ENCODE data around the gene SLC13A4. TPM values are rescaled to one million over a fixed set of nuclear protein-coding genes. Genes with fewer than 3 reads are reported as not detected.

SLC13A4 gene
- total RNA-seq, 1 experiment from 2014 or later = not detected

- Mint-ChIP-seq H3K27me3 (ENCODE audit: unreplicated experiment) (no peaks in the 10 kb centered on the region), H3K9me3 (ENCODE audit: low read depth, unreplicated experiment) (no peaks in the 10 kb centered on the region), H3K4me1 (ENCODE audit: low read depth, unreplicated experiment) (no peaks in the 10 kb centered on the region), H3K36me3 (ENCODE audit: insufficient read depth, unreplicated experiment) (peaks cover 4% of the 10 kb centered on the region), H3K27ac (ENCODE audit: unreplicated experiment) (no peak overlapping the region), H3K4me3 (ENCODE audit: low read depth, unreplicated experiment) (no peak overlapping the region)
- TF ChIP-seq, protein P1, sequence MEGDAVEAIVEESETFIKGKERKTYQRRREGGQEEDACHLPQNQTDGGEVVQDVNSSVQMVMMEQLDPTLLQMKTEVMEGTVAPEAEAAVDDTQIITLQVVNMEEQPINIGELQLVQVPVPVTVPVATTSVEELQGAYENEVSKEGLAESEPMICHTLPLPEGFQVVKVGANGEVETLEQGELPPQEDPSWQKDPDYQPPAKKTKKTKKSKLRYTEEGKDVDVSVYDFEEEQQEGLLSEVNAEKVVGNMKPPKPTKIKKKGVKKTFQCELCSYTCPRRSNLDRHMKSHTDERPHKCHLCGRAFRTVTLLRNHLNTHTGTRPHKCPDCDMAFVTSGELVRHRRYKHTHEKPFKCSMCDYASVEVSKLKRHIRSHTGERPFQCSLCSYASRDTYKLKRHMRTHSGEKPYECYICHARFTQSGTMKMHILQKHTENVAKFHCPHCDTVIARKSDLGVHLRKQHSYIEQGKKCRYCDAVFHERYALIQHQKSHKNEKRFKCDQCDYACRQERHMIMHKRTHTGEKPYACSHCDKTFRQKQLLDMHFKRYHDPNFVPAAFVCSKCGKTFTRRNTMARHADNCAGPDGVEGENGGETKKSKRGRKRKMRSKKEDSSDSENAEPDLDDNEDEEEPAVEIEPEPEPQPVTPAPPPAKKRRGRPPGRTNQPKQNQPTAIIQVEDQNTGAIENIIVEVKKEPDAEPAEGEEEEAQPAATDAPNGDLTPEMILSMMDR (IDR thresholded peaks at IDR 0.05; ENCODE audit: unreplicated experiment) = no peak
- CTCF ChIA-PET = no interaction called here
- no TSS peak for BruUV-seq (replicated peaks)
- DNase-seq = no peak
- intact Hi-C loops (cut with micrococcal nuclease; ENCODE audit: unreplicated experiment) = no loop called here
Observed at GRCh38 chr7:135707570-135707966, 20.4 kb downstream of the SLC13A4 start.

DNA sequence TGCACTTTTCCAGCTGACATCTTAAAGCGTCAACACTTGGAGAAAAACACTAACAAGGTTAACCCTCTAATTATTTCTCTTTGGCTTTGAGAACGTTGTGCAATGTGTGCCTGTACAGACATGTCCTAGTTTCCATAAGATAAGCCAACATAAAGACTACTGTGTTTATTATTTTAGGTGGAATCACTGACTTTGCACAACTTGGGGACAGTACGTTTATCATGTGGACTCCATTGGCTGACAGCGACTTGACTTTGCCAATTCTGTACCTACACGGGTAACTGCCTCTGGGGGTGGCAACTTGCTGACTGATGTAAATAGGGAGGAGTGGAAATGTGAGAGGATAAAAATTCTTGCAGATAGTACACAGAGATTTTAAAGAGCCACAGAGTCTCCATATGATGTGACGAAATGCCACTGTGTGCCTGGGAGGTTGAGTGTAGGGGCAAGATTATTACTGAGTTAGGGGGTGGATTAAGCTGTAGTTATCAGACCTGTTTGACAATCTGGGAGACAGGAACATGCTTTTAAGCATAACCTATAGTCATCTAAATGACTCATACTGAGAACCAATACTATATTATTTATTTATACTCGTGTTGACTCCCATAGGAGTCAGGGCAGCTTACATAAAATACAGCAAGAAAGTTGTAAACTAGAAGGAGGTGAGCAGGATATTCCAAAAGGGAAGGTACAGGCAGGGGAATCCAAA lies 21.0 kb downstream of the SLC13A4 start:
- no TSS peak for BruUV-seq (replicated peaks)
- H3K9me3 Mint-ChIP-seq (ENCODE audit: low read depth, unreplicated experiment) = no peaks in the 10 kb centered on the region
- intact Hi-C loops (cut with micrococcal nuclease; ENCODE audit: unreplicated experiment) = no loop called here
- H3K27me3 Mint-ChIP-seq (ENCODE audit: unreplicated experiment) = no peaks in the 10 kb centered on the region
- H3K27ac Mint-ChIP-seq (ENCODE audit: unreplicated experiment) = no peak overlapping the region
- H3K4me3 Mint-ChIP-seq (ENCODE audit: low read depth, unreplicated experiment) = no peak overlapping the region
- no peak for DNase-seq
- peaks cover 4% of the 10 kb centered on the region for H3K36me3 Mint-ChIP-seq (ENCODE audit: insufficient read depth, unreplicated experiment)
- no peaks in the 10 kb centered on the region for H3K4me1 Mint-ChIP-seq (ENCODE audit: low read depth, unreplicated experiment)
- CTCF ChIA-PET = no interaction called here
- TF ChIP-seq, protein P1 (IDR thresholded peaks at IDR 0.05; ENCODE audit: unreplicated experiment) = no peak

- Mint-ChIP-seq H3K4me1 (ENCODE audit: low read depth, unreplicated experiment) (no peaks in the 10 kb centered on the region), H3K9me3 (ENCODE audit: low read depth, unreplicated experiment) (no peaks in the 10 kb centered on the region), H3K4me3 (ENCODE audit: low read depth, unreplicated experiment) (no peak overlapping the region), H3K27ac (ENCODE audit: unreplicated experiment) (no peak overlapping the region), H3K36me3 (ENCODE audit: insufficient read depth, unreplicated experiment) (peaks cover 4% of the 10 kb centered on the region), H3K27me3 (ENCODE audit: unreplicated experiment) (no peaks in the 10 kb centered on the region)
- DNase-seq = no peak
- CTCF ChIA-PET = interaction anchor here (0.6 kb wide), 1 partner anchor 757 kb away, joined by 8 read pairs; no protein-coding TSS in a partner anchor
- intact Hi-C loops (cut with micrococcal nuclease; ENCODE audit: unreplicated experiment) = no loop called here
- TF ChIP-seq, protein P1 (IDR thresholded peaks at IDR 0.05; ENCODE audit: unreplicated experiment) = no peak
- no TSS peak for BruUV-seq (replicated peaks)
Observed at GRCh38 chr7:135706038-135706742, 21.8 kb downstream of the SLC13A4 start.

- Mint-ChIP-seq H3K27me3 (ENCODE audit: unreplicated experiment) (no peaks in the 10 kb centered on the region), H3K4me3 (ENCODE audit: low read depth, unreplicated experiment) (no peak overlapping the region), H3K9me3 (ENCODE audit: low read depth, unreplicated experiment) (no peaks in the 10 kb centered on the region), H3K27ac (ENCODE audit: unreplicated experiment) (no peak overlapping the region), H3K4me1 (ENCODE audit: low read depth, unreplicated experiment) (no peaks in the 10 kb centered on the region), H3K36me3 (ENCODE audit: insufficient read depth, unreplicated experiment) (peaks cover 4% of the 10 kb centered on the region)
- no peak for DNase-seq
- intact Hi-C loops (cut with micrococcal nuclease; ENCODE audit: unreplicated experiment) = no loop called here
- CTCF ChIA-PET = no interaction called here
- BruUV-seq (replicated peaks) = no TSS peak
- TF ChIP-seq, protein P1 (IDR thresholded peaks at IDR 0.05; ENCODE audit: unreplicated experiment) = no peak
Observed at GRCh38 chr7:135704698-135705097, 23.3 kb downstream of the SLC13A4 start.

All from Calu3 (cell line).